GM12873 (cell line): ENCODE results near the gene ERICH6B.

Source experiments
- TF ChIP-seq, protein P1 (sequence below): IDR thresholded peaks from 2 replicates; pipeline ENCODE4 v1.5.1; 2012; ENCODE audit warnings: low read depth, mild to moderate bottlenecking, moderate library complexity, low read length, control low read depth; ENCODE audit not compliant: insufficient read depth; ENCODE audit errors: missing control alignments

ERICH6B gene

GRCh38 chr13:45521297-45521696, 94.2 kb downstream of the ERICH6B start:
- TF ChIP-seq, protein P1, sequence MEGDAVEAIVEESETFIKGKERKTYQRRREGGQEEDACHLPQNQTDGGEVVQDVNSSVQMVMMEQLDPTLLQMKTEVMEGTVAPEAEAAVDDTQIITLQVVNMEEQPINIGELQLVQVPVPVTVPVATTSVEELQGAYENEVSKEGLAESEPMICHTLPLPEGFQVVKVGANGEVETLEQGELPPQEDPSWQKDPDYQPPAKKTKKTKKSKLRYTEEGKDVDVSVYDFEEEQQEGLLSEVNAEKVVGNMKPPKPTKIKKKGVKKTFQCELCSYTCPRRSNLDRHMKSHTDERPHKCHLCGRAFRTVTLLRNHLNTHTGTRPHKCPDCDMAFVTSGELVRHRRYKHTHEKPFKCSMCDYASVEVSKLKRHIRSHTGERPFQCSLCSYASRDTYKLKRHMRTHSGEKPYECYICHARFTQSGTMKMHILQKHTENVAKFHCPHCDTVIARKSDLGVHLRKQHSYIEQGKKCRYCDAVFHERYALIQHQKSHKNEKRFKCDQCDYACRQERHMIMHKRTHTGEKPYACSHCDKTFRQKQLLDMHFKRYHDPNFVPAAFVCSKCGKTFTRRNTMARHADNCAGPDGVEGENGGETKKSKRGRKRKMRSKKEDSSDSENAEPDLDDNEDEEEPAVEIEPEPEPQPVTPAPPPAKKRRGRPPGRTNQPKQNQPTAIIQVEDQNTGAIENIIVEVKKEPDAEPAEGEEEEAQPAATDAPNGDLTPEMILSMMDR: no peak

- TF ChIP-seq, protein P1: no peak
Observed at GRCh38 chr13:45519493-45519892, 96.0 kb downstream of the ERICH6B start.

DNA sequence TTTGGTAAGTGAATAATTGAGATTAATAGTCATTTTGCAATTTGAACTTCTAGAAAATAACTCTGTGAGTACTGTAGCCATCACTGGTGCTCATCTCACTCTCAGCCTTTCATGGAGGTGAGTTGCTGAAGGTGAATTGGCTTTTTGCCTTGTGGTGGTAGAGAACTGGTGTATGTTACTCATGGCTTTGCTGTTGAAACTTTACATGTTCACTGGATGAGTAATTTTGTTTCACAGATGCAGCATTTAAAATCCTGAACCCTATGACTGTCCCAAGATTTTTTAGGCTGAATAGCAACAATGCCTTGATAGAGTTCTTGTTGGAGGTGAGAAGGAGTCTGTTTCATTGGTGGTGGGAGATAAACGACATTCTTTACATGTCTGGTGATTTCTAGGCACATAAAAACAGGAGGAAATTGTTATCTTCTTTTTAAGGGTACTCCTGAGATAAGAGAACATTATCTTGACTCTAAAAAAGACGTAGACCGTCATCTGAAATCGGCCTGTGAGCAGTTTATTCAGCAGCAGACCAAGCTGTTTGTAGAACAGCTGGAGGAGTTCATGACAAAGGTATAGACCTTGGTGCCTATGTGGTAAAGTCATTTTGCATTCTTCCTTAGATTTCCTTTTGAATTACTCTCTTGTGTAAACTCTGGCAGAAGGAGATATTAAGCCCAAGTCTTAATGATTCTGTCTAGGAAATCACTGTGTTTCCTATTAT, 96.9 kb downstream of the ERICH6B start:
- TF ChIP-seq, protein P1: no peak

GRCh38 chr13:45516757-45517156, 98.8 kb downstream of the ERICH6B start:
- TF ChIP-seq, protein P1: no peak

- TF ChIP-seq, protein P1: no peak
Observed at GRCh38 chr13:45512098-45512496, 103.4 kb downstream of the ERICH6B start.

DNA sequence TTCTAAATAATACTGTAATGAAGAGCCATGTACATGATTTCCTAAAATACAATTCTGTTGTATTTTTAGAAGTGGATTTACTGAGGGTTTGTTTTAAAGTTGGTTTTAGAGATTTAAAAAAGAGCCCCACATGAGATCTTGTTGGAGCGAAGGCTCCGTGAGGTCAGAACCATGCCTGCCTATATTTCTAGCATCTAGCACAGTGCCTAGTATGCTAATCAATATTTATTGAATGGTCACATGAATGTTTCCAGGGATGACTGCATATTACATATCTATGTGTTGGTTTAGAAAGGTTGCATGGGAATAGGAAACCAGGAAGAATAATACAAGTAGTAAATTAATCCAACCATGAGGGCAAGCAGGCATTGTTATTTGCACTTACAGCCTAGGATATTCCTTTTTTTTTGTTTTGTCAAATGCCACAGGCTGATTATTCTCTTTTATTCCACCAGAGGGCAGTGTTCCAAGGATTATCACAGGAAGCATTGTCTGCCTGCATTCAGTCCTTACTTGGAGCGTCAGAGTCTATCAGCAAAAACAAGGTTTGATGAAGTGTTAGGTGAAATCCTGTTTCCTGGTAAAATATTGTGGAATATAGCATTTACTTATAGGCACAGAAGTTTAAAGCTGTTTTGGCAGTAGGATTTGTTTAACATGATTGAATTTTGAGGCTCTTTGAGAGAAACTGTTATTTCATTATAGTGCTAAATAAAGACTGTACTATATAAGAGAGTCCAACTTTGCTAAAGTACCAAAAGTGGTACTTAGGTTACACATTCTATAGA, 104.0 kb downstream of the ERICH6B start:
- TF ChIP-seq, protein P1: peak; percentile 74

- TF ChIP-seq, protein P1: no peak
Observed at GRCh38 chr13:45510672-45511071, 104.9 kb downstream of the ERICH6B start.
